ENCODE measurements around the gene FOXP1.

Gene FOXP1

GRCh38 chr3:71406972-71407810, 176.3 kb downstream of the FOXP1 start:
- DNase-seq (ENCODE audit: low read depth in 4 of 4, low spot score in 1 of 4) = no peak

- no peak for DNase-seq (ENCODE audit: low read depth in 4 of 4, low spot score in 1 of 4)
Measured at GRCh38 chr3:71402911-71403310, 180.6 kb downstream of the FOXP1 start.

DNA sequence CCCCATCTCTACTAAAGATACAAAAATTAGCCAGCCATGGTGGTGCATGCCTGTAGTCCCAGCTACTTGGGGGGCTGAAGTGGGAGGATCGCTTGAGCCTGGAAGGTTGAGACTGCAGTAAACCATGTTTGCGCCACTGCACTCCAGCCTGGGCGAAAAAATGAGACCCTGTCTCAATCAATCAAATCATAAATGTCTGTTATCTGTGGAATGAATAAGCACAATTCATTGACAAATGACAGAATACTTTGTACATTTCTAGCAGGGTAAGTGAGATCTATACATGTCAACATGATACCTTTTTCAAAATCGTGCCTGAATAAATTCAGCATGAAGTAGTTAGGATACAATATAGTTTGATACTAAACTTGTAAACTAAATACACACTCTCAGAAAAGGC, 181.2 kb downstream of the FOXP1 start:
- DNase-seq (ENCODE audit: low read depth in 4 of 4, low spot score in 1 of 4) = no peak

DNA sequence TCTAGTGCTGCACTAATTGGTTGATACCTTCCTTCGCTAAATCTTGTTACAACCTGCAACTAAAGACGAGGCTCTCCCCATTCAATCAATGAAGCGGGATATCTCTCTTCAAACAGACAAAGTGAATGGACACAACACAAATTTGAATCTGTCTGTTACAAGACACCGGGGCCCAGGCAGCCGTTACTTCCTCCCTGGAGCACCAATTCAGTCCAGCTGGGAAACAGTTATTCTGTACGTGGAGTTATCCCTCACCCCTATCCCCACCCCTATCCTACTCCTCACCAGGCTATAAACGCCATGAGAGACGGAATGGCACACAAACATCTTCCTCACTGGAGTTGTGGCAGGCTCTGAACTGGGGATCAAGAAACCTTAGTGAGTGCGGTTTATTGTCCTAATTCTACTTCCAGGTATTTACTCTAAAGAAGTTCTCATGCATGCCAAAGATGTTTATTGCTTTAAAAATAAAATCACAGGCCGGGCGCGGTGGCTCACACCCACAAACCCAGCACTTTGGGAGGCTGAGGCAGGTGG, 181.8 kb downstream of the FOXP1 start:
- no peak for DNase-seq (ENCODE audit: low read depth in 4 of 4, low spot score in 1 of 4)

- no peak for DNase-seq (ENCODE audit: low read depth in 4 of 4, low spot score in 1 of 4)
Measured at GRCh38 chr3:71400986-71401451, 182.5 kb downstream of the FOXP1 start.

DNA sequence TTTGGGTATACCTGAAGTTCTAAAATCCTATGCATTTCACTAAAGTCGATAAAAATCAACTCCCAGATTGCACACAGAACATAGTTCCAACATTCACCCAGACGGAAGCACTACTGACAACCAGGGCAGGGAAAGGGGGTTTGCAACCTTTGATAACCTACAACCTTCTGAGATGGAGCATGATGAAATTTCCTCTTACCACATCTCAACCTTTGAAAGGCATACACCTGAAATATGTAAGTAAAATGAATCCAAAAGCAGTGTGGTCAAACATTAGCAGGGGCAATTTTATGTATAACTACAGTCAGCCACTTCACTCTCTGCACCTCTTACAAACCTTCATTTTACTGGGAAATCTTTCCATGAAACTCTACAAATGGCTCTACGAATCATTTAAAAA, 184.1 kb downstream of the FOXP1 start:
- no peak for DNase-seq (ENCODE audit: low read depth in 4 of 4, low spot score in 1 of 4)

DNA sequence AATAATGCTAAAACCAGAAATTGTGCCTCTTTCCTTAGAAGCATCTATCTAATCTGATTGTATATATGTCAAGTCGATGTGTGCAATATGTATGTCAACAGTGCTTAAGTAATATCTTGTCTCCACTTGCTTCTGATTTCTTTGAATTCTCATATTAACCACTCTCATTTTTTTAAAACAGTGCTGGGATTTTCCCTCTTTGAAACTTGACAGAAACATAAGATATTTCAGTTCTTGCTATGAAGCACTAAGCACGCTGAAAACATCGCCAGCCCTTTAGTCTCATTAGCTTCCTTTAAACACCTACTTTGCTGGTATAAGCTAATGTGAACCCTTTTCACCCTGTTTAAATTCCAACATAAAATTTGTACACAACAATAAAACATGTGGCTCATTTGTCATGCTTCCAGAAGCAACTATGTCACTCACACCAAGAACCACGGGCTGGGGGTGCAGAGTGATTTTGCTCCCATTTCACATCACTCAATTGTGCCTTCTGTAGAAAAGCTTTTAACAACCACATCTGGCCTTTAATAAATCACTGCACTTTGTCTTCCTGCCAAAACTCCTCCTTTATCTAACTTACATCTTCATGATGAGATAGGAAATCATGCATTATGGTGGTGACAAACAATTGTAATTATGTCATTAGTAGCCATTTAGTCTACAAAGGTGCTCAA, 185.2 kb downstream of the FOXP1 start:
- no peak for DNase-seq (ENCODE audit: low read depth in 4 of 4, low spot score in 1 of 4)

DNA sequence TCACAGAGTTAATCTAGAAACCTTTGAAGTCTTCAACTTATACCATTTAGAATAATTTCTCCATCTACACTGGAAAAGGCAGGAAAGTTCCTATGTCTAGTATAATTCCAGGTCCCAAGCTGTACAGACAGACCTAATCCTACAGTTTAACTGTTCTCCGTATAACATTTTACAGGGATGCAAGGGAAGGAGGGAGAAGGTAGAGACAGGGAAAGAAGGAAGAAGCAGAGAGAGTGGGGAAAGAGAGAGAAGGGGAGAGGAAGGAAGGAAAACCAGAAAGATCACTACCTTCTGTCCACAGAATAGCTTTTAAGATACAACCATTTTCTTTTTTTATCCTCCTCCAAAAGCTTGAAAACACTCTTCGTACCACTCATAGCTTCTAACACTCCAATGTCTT, 185.8 kb downstream of the FOXP1 start:
- DNase-seq (ENCODE audit: low read depth in 4 of 4, low spot score in 1 of 4) = no peak

DNA sequence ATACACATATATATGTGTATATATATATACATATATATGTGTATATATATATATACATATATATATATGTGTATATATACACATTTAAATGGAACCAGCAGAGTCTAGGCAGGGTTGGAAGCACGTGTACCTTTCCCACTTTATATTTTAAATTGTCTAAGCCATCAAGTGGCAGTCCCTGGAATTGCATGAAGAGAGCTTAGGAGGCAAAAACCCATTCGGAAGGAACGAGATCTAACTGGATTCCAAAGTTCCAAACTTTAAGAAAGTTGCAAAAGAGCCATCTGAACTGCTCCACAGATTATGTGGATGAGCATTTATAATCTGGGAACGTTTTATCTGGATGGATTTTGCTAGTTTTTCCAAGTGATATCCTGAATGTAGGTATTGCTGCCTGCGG, 186.5 kb downstream of the FOXP1 start:
- no peak for DNase-seq (ENCODE audit: low read depth in 4 of 4, low spot score in 1 of 4)

- no peak for DNase-seq (ENCODE audit: low read depth in 4 of 4, low spot score in 1 of 4)
Measured at GRCh38 chr3:71395927-71396695, 187.4 kb downstream of the FOXP1 start.

GRCh38 chr3:71395470-71395869, 188.1 kb downstream of the FOXP1 start:
- no peak for DNase-seq (ENCODE audit: low read depth in 4 of 4, low spot score in 1 of 4)

DNA sequence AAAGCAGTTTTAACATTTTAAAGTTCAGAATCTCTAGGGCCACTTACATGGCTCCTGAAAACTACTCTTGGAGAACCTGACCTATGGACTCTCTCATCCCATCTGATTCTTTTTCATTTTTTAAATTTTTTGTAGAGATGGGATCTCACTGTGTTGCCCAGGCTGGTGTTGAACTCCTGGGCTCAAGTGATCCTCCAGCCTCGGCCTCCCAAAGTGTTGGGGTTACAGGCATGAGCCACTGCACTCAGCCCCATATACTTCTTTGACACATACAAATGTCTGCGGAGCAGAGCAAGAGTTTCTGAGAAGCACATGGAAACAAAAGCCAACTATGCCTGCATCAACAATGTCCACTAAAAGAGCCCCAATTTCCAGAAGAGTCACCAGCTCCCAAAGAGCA, 189.8 kb downstream of the FOXP1 start:
- DNase-seq (ENCODE audit: low read depth in 4 of 4, low spot score in 1 of 4) = no peak

DNA sequence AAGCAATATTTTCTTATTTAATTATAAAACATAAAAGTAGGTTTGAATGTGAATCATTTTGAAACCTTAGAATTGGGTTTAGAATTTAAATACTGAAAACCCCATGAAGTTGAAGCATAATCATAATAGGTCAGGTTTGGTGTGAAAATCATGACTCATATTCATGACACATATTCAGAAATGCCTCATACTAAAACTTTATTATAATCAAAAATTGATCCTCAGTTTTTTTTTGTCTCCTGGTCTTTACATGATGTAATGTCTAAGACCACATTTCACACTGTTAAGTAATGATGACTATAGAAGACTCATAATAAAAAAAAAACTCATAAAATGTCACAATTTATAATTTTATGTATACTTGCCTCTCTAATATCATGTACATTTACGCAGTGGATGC, 190.4 kb downstream of the FOXP1 start:
- no peak for DNase-seq (ENCODE audit: low read depth in 4 of 4, low spot score in 1 of 4)

- no peak for DNase-seq (ENCODE audit: low read depth in 4 of 4, low spot score in 1 of 4)
Measured at GRCh38 chr3:71392251-71392650, 191.3 kb downstream of the FOXP1 start.

GRCh38 chr3:71391361-71391760, 192.2 kb downstream of the FOXP1 start:
- no peak for DNase-seq (ENCODE audit: low read depth in 4 of 4, low spot score in 1 of 4)

DNA sequence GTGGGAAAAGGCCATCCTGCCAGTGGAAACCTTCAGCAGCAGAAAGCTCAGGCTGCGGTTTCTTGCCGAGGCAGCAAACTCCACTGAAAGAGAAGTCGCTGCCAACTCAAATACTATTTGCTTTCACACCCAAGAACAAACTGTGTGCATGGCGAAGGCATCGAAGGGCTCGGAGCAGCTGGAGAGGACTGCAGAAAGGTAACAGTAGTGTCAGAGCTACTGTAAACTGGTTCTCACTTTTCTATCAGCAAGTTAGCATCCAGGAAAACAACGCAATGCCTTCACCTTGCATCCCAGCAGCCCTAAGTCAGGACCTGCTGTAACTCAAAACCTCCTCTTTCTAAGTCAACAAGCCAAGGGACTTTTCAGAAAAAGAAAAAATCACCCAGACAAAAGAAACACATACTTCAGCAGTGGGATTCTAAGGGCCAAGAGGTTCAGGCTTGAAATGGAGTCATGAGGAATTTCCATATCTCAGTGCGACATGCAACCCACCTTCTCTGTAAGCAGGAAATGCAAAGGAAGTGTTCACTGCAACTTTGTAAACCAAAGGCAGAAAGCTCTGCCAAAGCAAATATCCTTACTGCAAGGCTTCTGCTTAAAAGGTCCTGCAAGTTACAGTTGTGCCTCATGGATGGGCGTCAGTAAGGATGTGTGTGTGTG, 193.5 kb downstream of the FOXP1 start:
- DNase-seq (ENCODE audit: low read depth in 4 of 4, low spot score in 1 of 4) = no peak

DNA sequence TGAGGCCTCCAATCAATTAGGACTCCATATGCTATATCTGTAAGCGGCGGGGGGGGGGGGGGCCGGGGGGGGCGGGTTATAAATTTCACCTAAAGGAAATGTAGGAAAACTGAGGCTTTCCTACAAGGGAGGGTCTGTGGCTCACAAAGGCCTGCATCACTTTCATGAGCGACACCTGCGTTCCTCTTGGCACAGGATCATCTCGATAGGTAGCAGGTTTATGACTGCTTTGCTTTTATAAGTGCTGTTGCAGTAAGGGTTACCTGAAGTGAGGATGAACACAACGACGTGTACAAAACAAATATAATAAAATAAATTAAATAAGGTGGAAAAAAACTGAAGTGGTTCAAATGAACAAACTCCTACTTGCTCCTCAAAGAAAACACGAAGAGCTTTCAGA, 194.3 kb downstream of the FOXP1 start:
- DNase-seq (ENCODE audit: low read depth in 4 of 4, low spot score in 1 of 4) = no peak

DNA sequence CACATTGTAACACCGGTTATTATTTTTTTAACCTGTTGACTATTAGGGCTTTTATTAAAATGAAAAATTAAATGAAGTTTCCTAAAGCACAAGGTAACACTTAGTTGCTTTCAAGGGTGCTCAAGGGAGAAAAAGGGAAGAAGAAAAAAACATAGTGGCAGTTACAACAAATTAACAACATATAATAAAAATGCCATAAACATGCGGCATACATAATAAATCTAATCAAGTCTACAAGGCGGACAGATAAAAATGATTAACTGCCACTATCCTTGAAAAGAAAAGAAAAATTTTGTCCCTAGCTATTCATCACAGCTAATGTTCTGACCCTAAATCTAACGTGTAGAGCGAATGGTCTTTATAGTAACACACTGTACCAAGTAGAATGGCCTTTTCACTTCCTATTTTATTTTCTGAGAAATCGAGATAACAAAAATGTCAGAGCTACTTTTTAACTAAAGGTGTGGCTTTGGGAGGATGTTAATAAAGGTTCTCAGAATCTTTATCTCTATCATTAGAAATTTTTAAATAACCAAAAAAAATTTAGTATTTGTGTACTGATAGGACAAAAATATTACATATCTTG, 194.9 kb downstream of the FOXP1 start:
- DNase-seq (ENCODE audit: low read depth in 4 of 4, low spot score in 1 of 4) = no peak

DNA sequence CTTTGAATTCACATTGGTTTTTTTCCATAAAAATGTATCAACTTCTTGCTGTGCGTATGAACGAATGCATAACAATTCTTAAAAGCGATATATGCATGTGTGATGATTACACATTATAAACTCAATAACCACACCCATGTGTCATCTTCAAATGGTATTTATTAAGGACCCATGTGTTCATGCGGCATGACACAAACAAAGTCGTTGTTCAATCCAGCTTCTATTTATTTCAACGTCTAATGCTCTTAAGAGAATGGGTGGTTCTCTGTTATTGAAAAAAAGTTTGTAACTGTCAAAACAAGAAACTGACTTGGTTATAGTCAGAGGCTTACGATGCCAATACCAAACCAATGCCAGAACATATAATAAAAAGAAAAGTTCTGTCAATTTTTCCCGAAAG, 195.9 kb downstream of the FOXP1 start:
- no peak for DNase-seq (ENCODE audit: low read depth in 4 of 4, low spot score in 1 of 4)

GRCh38 chr3:71384837-71385716, 198.5 kb downstream of the FOXP1 start:
- no peak for DNase-seq (ENCODE audit: low read depth in 4 of 4, low spot score in 1 of 4)

Data from stimulated activated CD4-positive, alpha-beta T cell treated with anti-CD3 and anti-CD28 coated beads, Interleukin-1b, Interleukin-23, amount 100 ng/mL, for 24 hours (primary cell).